HG03139 (cell line): Measurements from ENCODE around the gene TVP23B.
A peak's percentile ranks its signal among the peaks of the same experiment; 100 is the strongest.
"Not testable (repeated sequence)": the region's sequence is repeated elsewhere in the genome, so short reads cannot be mapped to it uniquely, and the experiment has no call there.

Experiments
- ATAC-seq: cut with Tn5 transposase; IDR thresholded peaks from one replicate; pipeline ENCODE4 v1.9.1; 2021; ENCODE audit not compliant: unreplicated experiment

TVP23B gene

DNA sequence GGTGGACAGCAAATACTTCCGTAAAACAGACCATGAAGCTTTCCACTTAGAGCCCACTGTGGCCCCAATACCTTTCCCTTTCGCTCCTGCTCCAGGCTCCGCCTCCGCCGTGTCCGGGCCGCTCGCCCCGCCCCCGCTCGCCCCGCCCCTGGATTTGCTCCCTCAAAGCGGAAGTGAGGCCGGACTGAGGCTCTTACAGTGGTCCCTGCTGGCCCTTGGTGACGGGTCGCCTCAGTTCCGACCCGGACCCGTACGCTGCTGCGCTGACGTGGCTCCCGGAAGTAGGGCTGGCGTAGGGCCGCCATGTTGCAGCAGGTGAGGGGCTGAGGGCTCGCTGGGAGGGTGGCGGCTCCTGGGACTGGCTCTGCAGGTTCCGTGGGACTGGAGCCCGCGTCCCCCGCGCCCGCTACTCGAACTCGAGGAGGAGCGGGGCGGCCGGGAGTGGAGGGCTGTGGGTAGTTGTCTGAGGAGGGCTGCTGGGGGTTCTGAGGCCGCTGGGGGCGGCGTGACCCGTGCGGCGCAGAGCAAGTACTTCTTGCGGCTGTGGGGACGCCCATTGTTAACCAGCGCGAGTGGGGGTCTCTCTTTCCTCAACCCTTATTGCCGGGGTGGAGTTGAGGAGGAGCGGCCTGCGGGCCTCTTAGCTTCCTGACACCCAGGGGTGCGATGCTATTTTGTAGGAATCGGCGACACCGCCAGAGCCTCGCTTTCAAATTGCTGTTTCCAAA lies at the start of gene TVP23B:
TSS of gene TVP23B (plus strand) at position 193 of the 728 bp plus-strand sequence. CDS start at position 304, 111 bp downstream.
- ATAC-seq = peak; percentile 97

- not testable (repeated sequence) for ATAC-seq
These were observed 48.5 kb upstream of the TVP23B start for GRCh38 chr17:18732438-18732837.

GRCh38 chr17:18733350-18733749 lies 47.6 kb upstream of the TVP23B start:
- ATAC-seq = not testable (repeated sequence)

GRCh38 chr17:18739616-18740391 lies 41.2 kb upstream of the TVP23B start:
- not testable (repeated sequence) for ATAC-seq

- ATAC-seq = not testable (repeated sequence)
These were observed 39.8 kb upstream of the TVP23B start for GRCh38 chr17:18741228-18741627.

DNA sequence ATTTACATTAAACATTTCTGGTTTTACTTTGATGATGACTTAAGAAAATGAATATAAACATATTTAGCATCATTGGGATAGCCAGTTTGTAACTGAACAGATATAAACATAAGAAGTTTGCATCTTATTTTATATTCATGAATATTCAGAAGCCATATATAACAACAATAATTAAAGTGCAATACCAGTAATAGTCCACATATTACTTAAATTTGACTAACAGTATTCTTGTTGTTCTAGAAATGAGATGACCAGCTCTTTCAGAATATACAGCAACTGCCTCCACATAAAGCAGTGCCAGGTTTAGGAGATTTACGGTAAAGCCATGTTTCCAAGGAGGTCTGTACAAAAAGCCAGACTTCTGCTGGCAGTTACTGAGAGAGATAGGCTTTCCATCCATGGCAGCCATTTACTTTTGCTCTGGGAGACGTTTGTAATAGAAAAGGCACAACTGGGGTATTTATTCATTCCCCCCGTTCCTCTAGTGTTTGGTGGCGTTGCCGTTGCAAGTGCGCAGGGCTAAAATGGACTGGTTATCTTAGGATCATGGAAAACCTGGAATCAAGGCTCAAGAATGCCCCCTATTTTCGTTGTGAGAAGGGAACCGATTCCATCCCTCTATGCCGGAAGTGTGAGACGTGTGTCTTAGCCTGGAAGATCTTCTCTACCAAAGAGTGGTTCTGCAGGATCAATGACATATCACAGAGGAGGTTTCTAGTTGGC lies 37.1 kb upstream of the TVP23B start, which contains the start of gene FBXW10:
TSS of gene FBXW10 (plus strand) at position 356 of the 723 bp plus-strand sequence. CDS start at position 547, 191 bp downstream.
- not testable (repeated sequence) for ATAC-seq

GRCh38 chr17:18744726-18745125 lies 36.3 kb upstream of the TVP23B start:
- not testable (repeated sequence) for ATAC-seq

- ATAC-seq = not testable (repeated sequence)
These were observed 34.4 kb upstream of the TVP23B start for GRCh38 chr17:18746551-18746950.

DNA sequence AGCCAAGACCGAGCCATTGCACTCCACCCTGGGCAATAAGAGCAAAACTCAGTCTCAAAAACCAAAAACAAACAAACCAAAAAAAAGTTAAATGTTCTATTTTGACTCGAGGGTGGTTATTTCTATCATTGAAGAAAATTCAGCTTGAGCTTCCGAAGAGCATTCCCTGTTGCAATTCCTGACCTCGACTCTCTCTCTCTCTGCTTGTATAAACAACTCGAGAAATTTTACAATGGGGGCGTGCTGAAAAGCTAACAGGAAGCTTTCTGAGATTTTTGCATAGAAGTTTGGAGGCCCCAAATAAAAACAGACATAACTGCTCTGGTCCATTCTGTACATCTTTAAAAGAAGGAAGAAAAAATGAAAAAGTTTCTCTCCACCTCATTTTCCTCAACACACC lies 33.5 kb upstream of the TVP23B start:
- ATAC-seq = not testable (repeated sequence)

GRCh38 chr17:18750242-18750641 lies 30.7 kb upstream of the TVP23B start:
- not testable (repeated sequence) for ATAC-seq

DNA sequence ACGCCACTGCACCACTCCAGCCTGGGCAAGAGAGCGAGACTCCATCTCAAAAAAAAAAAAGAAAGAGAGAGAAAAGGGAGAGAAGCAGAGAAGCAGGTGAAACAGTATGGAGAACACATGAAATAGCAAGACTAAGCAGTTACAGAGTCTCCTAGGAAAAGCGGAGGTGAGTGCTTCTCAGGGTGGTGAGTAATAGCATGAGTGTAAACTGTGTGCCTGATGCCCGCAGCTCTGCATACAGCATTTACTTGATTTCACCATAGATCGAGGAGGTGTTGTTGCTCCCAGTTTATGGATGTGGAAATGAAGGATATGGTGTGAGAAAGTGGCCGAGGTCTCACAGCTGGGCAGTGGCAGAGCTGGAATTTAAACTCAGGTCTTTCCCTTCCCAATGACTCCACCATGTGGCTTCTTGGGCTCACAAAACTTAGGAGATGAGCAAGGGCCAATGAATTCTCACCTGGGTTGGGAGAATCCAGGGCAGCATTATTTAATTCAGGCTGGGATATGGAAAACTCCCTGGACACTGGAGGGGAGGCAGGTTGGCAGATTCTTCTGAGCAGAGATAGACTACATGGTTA lies 27.1 kb upstream of the TVP23B start:
- not testable (repeated sequence) for ATAC-seq

- ATAC-seq = not testable (repeated sequence)
These were observed 25.0 kb upstream of the TVP23B start for GRCh38 chr17:18755969-18756368.

DNA sequence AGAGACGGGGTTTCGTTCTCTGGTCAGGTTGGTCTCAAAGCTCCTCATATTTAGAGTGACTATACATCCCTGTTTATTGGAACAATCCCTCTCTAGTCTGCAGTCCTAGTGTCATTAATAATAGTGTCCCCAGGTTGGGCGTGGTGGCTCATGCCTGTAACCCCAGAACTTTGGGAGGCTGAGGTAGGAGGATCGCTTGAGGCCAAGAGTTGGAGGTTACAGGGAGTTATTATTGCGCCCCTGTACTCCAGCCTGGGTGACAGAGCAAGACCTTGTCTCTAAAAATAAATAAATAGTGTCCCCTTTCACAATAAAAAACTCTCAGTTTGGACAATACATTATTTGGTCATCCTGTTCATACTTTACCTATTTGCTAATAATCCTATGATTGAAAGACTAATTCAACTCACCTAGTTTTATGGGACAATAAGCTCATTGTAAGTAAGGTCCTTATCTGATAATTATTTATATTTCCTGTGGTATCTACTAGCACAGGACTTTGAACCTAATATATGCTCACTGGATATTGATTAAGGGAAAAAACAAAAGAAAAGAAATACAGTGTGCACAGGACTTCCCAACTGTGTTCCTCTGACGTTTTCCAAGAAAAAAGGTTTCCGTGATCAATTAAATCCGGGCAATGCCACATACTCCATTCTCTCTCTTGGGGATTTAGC lies 23.5 kb upstream of the TVP23B start:
- not testable (repeated sequence) for ATAC-seq

GRCh38 chr17:18758344-18758743 lies 22.6 kb upstream of the TVP23B start:
- not testable (repeated sequence) for ATAC-seq

DNA sequence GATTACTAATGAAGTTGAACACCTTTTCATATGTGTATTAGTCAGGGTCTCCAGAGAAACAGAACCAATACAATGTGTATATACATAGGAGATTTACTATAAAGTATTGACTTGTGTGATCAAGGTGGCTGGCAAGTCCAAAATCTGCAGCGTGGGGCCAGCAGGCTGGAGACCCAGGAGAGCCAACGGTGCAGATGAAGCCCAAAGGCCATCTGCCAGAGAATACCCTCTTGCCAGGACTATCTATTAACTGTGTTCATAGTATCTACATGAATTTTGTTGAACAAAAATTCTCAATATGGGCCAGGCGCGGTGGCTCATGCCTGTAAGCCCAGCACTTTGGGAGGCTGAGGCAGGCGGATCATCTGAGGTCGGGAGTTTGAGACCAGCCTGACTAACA lies 20.8 kb upstream of the TVP23B start:
- not testable (repeated sequence) for ATAC-seq

DNA sequence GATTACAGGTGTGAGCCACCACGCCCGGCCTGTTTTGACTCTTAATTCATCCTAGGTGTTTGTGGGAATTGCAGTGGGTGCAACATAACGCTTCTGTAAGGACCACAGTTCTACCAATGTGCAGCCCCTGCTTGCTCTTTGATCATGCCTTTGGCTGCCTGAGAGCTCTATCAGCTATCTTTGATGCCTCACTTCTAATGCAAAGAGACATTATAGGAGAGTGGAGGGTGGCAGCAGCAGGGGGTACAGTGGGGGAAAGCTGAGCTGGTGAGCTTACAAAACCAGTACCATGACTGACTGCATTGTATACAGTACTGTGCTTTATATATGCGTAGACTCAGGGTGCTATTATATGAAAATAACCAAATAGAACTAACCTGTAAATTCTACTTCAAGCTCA lies 10.4 kb upstream of the TVP23B start:
- not testable (repeated sequence) for ATAC-seq

DNA sequence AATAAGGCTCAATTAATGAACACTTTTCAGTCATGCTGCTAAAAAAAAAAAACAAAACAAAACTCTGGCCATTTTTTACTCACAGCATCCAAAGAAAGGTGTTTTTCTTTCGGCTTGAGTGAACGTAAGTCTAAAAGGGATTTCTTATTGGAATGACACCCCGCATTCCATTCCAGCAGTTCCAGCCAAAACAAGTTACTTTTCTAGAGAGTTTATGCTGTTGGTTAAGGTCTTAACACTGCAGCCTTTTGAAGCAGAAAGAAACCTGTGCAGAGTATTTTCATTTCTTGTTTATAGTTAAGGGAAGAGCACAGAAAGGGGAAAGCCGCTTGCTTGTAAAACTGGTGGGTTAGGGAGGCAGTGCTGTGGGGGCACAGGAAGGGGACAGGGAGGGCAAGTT lies 9.9 kb upstream of the TVP23B start:
- ATAC-seq = not testable (repeated sequence)

DNA sequence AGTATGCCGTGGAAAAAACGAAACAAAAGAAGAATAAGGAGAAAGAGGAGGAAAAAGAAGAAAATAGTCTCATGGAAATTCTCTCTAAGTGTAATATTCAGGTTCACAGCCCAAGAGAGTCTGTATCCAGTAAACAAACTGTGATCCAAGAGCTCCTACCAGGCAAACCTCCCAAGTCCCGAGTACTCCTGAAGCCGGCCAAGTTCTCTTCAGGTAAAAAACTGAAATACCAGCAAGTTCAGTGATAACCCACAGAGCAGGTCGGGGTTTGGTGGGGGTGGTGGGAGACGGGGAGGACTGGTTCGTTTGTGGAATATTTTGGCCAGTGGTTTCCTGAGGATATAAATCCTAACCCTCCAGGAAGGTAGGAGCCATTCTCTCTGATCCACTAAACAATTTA lies 8.5 kb upstream of the TVP23B start:
- ATAC-seq = no peak

DNA sequence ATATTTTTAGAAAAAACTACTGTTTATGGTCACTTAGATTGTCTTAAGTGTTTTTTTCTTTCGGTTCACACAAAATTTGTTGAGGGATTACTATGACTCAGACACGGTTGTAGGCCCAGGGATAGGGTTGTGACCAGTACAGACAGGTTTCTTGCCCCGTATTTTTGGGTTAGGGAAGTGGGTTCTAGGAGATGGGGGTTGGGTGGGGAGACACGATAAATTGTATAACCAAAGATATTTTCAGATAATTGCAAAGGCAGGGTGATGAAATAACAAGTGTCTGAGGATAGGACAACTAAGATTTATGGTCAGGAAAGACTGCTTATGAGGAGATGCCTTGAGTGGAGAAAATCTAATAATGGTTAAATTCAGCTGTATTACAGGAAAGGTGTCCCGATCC lies 822 bp downstream of the TVP23B start:
- ATAC-seq = not testable (repeated sequence)

DNA sequence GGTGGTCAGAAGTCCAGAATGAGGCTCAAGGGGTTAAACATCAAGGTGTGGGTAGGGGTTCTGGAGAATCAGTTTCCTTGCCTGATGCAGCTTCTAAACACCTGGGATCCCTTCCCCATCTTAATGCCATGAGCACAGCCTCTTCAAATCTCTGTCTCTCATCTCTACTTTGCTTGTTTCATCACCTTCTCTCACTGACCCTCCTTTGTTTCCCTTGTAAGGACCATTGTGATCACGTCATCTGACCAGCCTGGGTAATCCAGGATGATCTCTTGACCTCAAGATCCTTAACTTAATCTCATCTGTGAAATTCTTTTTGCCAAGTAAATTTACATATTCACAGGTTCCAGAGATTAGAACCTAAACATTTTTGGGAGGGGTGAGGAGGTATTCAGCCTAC lies 5.0 kb downstream of the TVP23B start:
- ATAC-seq = not testable (repeated sequence)
